Right lobe of liver (tissue), 6 donors: Measurements from ENCODE around the gene CRHBP. TPM values are rescaled to one million over a fixed set of nuclear protein-coding genes. Genes with fewer than 3 reads are reported as not detected.
A peak's percentile ranks its signal among the peaks of the same experiment; 100 is the strongest.

Experiments used
- ATAC-seq, 4 donors: fragments of 200-7000 bp; cut with Tn5 transposase; one replicate each; pipeline ENCODE4 v1.9.1; 2020; ENCODE audit warnings: mild to moderate bottlenecking in 4 of 4, moderate library complexity in 4 of 4
- DNase-seq, 3 donors: peaks; one replicate each; pipeline ENCODE4 v3.0.0-alpha.2; 2020
- H3K27ac ChIP-seq, 3 donors: fragments of 200-600 bp; one replicate each; pipeline ENCODE4 v1.8.0; 2022
- H3K27me3 ChIP-seq, 2 donors: fragments of 200-600 bp; one replicate each; pipeline ENCODE4 v1.8.0; 2022
- H3K36me3 ChIP-seq, 4 donors: fragments of 200-600 bp; sonication (generic) in 1 of 4; one replicate each; pipeline versions ENCODE4 v1.5.1 to v1.8.0; 2017 to 2022; ENCODE audit warnings: control low read depth in 1 of 4
- H3K4me1 ChIP-seq, 4 donors: fragments of 200-600 bp; sonication (generic) in 1 of 4; one replicate each; pipeline versions ENCODE4 v1.5.1 to v1.8.0; 2017 to 2022; ENCODE audit warnings: control low read depth in 1 of 4
- H3K4me3 ChIP-seq, 3 donors: fragments of 200-600 bp; one replicate each; pipeline ENCODE4 v1.8.0; 2022
- H3K9me3 ChIP-seq, 4 donors: fragments of 200-600 bp; sonication (generic) in 1 of 4; one replicate each; pipeline versions ENCODE4 v1.5.1 to v1.8.0; 2017 to 2022; ENCODE audit warnings: control low read depth in 1 of 4
- POLR2A ChIP-seq: fragments of 450-650 bp; IDR thresholded peaks from one replicate; pipeline ENCODE4 v1.6.1; 2017; ENCODE audit warnings: antibody characterized with exemption, mild to moderate bottlenecking
- WGBS: methylation state at CpG from one replicate; pipeline ENCODE4 v1.1.6; 2018; ENCODE audit warnings: low coverage, low lambda C conversion rate; ENCODE audit not compliant: insufficient coverage; ENCODE audit errors: missing lambda C conversion rate; 5-methylcytosine and 5-hydroxymethylcytosine counted together
- intact Hi-C, 2 donors: fragments of 100-400 bp; cut with DNase I; formaldehyde crosslinking; loops; one replicate each; pipeline versions ENCODE4 v1.11.2 to v1.14.1; 2022
- small RNA-seq, 2 experiments: library from RNA; depleted of rRNA; stranded (forward); fragments of <200 nt; gene quantifications; one replicate each; pipeline ENCODE3, GENCODE V24; 2016
- total RNA-seq, 6 experiments: library from RNA; depleted of rRNA in 2 of 6; stranded (reverse); fragments of >200 nt in 2 of 6; fragmentation: NEBNext Ultra II Directional in 3 of 6; extraction: Animal tissue kit (Norgen Biotek cat#: 25700) in 3 of 6; gene quantifications; one replicate each; pipeline versions ENCODE4 v1.1.0 to v1.2.4, GENCODE V29; 2016 to 2023
- TF ChIP-seq, protein P1 (sequence below), 4 donors: fragments of 200-600 bp in 3 of 4; fragments of 450-650 bp in 1 of 4; IDR thresholded peaks; one replicate each; pipeline versions ENCODE4 v1.5.1 to v1.8.0; 2016 to 2022; ENCODE audit warnings: antibody characterized with exemption in 4 of 4, mild to moderate bottlenecking in 2 of 4
- donor health status: DM: no; HTN: yes; CAD: no.
- donor health status: DM: no; HTN: no; CAD: no.
- donor health status: DM: no; HTN: no; CAD: no.
- donor health status: DM: no; HTN: yes; CAD: no.
- donor health status: DM: no; HTN: yes; CAD: no.

Gene CRHBP
- total RNA-seq, 6 experiments from 2014 or later: 19.2 to 130 (median 40.6) TPM

DNA sequence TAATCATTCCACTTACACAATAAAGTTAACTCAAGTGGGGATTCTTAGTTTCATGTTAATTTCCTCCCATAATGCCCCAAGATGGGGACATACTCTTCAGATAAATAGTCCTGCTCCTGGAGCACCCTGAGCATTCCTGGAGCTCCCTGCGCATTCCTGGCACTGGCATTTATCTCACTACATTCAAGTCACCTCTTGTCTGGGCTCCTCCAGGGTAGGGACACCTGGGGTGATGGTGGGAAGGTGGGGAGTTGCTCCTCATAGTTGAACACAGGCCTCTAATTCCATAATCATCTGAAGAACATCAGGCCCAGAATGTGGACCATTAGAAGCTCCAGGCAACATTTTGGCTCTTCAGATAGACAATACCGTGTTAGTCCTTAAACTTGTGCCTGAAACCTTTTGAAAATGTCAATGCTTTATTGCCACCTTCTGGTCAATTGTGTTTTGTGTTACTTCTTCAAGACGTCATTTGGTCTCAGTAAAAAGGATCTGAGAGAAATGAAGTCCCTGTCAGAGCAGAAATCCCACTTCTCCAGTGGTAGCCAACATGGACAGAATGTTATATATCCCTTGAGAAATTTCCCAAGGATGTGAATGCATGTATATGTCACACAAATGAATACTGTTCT lies 63.2 kb downstream of the CRHBP start:
- peak; percentile 74 to 86 (median 78) for ATAC-seq
- no peak overlapping the region for H3K27ac ChIP-seq
- intact Hi-C loops: loop anchor here (10.0 kb wide), 2 partner anchors 141 to 151 kb away; no protein-coding TSS in a partner anchor
- DNase-seq: no peak
- H3K4me3 ChIP-seq: no peak overlapping the region
- H3K27me3 ChIP-seq: no peaks in the 10 kb centered on the region
- peaks cover 0 to 11% (median 2%) of the 10 kb centered on the region in 4 donors for H3K4me1 ChIP-seq
- no peaks in the 10 kb centered on the region for H3K36me3 ChIP-seq
- 37% methylated on average over 3 of the region's 3 CpGs for WGBS
- no peaks in the 10 kb centered on the region for H3K9me3 ChIP-seq
- TF ChIP-seq POLR2A: no peak
- TF ChIP-seq, protein P1, sequence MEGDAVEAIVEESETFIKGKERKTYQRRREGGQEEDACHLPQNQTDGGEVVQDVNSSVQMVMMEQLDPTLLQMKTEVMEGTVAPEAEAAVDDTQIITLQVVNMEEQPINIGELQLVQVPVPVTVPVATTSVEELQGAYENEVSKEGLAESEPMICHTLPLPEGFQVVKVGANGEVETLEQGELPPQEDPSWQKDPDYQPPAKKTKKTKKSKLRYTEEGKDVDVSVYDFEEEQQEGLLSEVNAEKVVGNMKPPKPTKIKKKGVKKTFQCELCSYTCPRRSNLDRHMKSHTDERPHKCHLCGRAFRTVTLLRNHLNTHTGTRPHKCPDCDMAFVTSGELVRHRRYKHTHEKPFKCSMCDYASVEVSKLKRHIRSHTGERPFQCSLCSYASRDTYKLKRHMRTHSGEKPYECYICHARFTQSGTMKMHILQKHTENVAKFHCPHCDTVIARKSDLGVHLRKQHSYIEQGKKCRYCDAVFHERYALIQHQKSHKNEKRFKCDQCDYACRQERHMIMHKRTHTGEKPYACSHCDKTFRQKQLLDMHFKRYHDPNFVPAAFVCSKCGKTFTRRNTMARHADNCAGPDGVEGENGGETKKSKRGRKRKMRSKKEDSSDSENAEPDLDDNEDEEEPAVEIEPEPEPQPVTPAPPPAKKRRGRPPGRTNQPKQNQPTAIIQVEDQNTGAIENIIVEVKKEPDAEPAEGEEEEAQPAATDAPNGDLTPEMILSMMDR (IDR thresholded peaks at IDR 0.05): peak; percentile 42 to 67 (median 50)

GRCh38 chr5:77016962-77017361 lies 64.1 kb downstream of the CRHBP start:
- H3K27me3 ChIP-seq: no peaks in the 10 kb centered on the region
- intact Hi-C loops: loop anchor here (10.0 kb wide), 2 partner anchors 142 to 152 kb away; no protein-coding TSS in a partner anchor
- H3K4me1 ChIP-seq: peaks cover 0 to 11% (median 2%) of the 10 kb centered on the region in 4 donors
- no peak overlapping the region for H3K27ac ChIP-seq
- no peaks in the 10 kb centered on the region for H3K36me3 ChIP-seq
- TF ChIP-seq, protein P1 (IDR thresholded peaks at IDR 0.05): no peak
- TF ChIP-seq POLR2A: no peak
- no peaks in the 10 kb centered on the region for H3K9me3 ChIP-seq
- ATAC-seq (no peak), DNase-seq (no peak)
- H3K4me3 ChIP-seq: no peak overlapping the region
- 67% methylated on average over 1 of the region's 1 CpG for WGBS

- DNase-seq (no peak), ATAC-seq (peak in 1 of 4 donors; percentile 42)
- TF ChIP-seq POLR2A: no peak
- TF ChIP-seq, protein P1 (IDR thresholded peaks at IDR 0.05): no peak
- 31% methylated on average over 4 of the region's 4 CpGs for WGBS
- H3K4me1 ChIP-seq: peaks cover 0 to 14% (median 2%) of the 10 kb centered on the region in 4 donors
- intact Hi-C loops: loop anchor here (10.0 kb wide), 2 partner anchors 143 to 153 kb away; no protein-coding TSS in a partner anchor
- no peaks in the 10 kb centered on the region for H3K27me3 ChIP-seq
- H3K27ac ChIP-seq: no peak overlapping the region
- H3K4me3 ChIP-seq: no peak overlapping the region
- no peaks in the 10 kb centered on the region for H3K9me3 ChIP-seq
- H3K36me3 ChIP-seq: no peaks in the 10 kb centered on the region
These were observed 64.8 kb downstream of the CRHBP start for GRCh38 chr5:77017668-77018067.

Small RNAs within 50 kb of the gene (small RNA-seq; reads per million reads assigned to genes)
- 0 reads per million in 2 experiments for gene RNU6ATAC36P

Other genes with a start within 250 kb of the CRHBP start
- gene F2R, start 236.9 kb upstream of the CRHBP start, total RNA-seq: 10 to 100 TPM in 5 of 6 experiments, 1 to 10 TPM in 1; 3.5 to 18.4 (median 11.4) TPM
- 10 to 100 TPM in 4 of 6 experiments, 1 to 10 TPM in 2; 2.6 to 17.0 (median 11.6) TPM for gene F2RL1, start 134.0 kb upstream of the CRHBP start, total RNA-seq
- gene S100Z, start 103.0 kb upstream of the CRHBP start, total RNA-seq: under 1 TPM in 1 of 6 experiments, not detected in 5; 0.43 TPM
- 10 to 100 TPM in 5 of 6 experiments, 1 to 10 TPM in 1; 9.1 to 15.3 (median 11.4) TPM for gene AGGF1, start 77.4 kb downstream of the CRHBP start, total RNA-seq
- gene ZBED3, start 134.2 kb downstream of the CRHBP start, total RNA-seq: 10 to 100 TPM in 3 of 6 experiments, 1 to 10 TPM in 3; 3.6 to 29.4 (median 11.0) TPM